Measurements from ENCODE around the gene RUVBL1.

Gene RUVBL1

DNA sequence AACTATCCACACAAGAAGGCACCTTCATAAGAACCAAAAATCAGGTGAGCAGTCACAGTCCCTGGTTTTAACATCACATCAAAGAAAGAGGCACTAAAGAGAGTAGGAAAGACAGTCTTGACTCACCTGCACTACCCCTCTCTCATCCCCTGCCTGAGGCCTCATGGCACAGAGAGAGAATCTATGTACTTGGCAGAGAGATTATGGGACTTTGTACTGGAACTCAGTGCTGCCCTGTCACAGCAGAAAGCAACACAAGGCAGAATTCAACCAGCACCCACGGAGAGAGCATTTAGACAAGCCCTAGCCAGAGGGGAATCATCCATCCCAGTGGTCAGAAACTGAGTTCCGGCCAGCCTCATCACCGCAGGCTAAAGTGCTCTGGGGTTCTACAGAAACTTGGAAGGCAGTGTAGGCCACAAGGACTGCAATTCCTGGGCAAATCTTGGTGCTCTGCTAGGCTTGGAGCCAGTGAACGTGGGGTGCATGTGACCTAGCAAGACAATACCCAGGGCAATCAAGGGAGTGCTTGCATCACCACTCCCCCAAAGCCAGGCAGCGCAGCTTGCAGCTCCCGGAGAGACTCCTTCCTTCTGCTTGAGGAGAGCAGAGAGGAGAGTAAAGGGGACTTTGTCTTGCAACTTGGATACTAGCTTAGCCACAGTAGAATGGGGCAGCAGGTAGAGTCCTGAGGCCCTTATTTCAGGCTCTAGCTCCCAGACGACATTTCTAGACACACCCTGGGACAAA, 8.5 kb upstream of the RUVBL1 start:
- no peak for DNase-seq

DNA sequence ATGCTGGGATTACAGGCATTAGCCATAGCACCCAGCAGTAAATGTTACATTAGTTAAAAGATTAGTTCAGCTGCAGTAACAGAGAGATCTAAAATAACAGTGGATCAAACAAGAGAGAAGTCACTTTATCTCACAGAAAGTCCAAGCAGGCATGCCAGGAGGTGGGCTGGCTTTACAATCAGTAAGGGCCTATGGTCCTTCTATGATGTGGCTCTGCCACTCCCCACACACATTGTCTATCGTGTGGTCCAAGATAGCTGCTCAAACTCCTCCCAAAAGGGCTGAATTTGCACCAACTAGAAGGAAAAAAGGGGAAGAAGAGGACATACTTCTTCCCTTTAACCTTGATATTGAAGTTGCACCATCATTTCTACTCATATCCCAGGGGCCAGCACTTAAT, 4.6 kb upstream of the RUVBL1 start:
- DNase-seq = no peak

GRCh38 chr3:128127236-128127635, 3.6 kb upstream of the RUVBL1 start:
- DNase-seq = no peak

DNA sequence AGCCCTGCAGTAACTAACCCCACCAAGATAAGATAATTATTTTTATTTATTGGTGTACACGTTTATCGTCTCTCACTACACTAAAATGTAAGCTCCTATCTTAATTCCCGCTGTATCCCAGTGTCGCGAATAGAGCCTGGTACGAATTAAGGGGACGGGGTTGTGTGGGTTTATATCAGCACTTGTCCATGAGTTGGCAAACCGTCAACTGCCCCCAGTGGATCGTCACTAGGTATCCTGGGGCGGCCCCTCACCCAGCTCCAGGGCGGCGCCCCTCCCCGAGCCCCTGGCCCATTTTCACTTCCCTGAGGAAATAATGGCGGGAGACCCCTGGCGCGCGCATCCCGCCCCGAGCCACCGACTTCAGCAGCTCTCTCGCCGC, 465 bp downstream of the RUVBL1 start:
- DNase-seq = no peak

DNA sequence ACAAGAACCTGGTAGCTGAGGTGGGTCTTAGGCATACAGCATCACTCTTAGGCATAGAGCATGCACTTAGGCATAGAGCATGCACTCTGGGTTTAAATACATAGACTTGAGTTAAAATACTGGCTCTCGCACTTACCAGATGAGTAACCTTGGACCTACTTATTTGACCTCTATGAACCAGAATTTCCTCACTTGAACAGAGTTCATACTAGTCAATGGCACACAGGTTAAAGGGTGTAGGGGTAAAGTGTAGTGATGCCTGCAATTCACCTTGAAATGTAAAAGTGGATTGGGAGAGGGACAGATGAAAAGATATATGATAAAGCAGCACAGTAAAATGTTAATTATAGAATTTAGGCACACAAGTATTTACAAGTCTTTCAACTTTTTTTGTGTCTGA, 1.6 kb downstream of the RUVBL1 start:
- DNase-seq = no peak

- DNase-seq = no peak
Measured at GRCh38 chr3:128113817-128114794, 9.5 kb downstream of the RUVBL1 start.

DNA sequence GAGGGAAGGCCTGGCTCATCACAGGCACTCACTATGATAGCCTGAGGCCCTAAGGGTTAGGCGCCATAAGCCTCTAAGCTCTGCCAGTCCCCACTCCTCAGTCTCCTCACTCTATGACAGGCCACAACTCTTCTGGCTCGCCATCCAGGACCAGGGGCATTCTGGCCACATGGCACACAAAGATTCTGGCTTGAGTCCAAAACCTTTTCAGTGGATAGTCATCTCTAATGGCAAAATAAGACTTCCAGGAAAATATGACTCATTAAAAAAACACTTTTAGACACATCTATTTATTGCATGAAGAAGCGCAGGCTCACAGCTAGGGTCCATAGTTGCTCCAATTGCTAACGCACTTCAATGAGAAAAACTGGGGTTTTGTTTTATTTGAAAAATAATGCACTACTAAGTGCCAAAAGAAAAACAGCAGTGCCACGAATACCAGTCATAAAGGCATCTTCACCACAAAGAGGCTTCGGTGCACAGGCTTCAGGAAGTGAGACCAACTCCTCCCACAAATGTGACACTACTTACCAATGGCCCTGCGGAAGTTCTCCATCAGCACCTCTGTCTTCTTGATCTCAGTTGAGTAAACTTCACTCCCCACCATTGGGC, 11.1 kb downstream of the RUVBL1 start:
- peak; percentile 94 for DNase-seq

DNA sequence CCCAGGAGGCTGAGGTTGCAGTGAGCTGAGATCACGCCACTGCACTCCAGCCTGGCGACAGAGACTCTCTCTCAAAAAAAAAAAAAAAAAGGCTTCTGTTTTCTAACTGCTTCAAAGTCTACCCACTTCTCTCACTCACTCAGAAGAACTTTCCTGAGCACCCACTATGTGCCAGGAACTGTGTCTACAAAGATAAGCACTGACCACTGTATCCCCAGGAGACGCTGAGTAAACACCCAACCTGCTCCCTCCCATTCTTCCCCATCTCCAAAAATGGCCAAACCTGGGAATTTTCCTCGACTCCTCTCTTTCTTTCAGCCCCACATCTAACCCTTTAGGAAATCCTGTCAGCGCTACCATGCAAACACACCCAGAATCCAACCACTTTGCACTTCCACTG, 12.5 kb downstream of the RUVBL1 start:
- DNase-seq = no peak

- DNase-seq = no peak
Measured at GRCh38 chr3:128107834-128108233, 15.8 kb downstream of the RUVBL1 start.

GRCh38 chr3:128103136-128103676, 20.4 kb downstream of the RUVBL1 start:
- no peak for DNase-seq

GRCh38 chr3:128100638-128101037, 23.0 kb downstream of the RUVBL1 start:
- no peak for DNase-seq

DNA sequence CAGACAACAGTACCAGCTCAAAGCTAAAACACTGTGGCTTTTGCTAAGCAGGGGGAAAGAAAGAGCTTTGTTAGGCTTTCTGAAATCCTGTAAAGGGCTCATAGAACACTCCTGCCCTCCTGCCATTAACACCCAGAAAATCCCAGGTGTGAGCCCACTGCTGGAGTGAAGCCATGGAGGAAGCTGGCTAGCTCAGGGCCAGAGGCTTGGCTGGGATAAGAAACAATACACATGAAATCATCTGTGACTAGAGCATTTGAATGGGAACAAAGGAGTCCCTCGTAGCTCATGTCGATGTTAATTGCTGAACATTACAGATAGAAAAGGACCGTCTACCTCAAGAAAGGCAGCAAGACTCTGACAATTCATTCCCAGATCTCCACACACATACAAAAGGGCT, 23.5 kb downstream of the RUVBL1 start:
- no peak for DNase-seq

GRCh38 chr3:128098234-128098633, 25.4 kb downstream of the RUVBL1 start:
- no peak for DNase-seq

GRCh38 chr3:128095222-128095703, 28.3 kb downstream of the RUVBL1 start:
- DNase-seq = peak; percentile 86

GRCh38 chr3:128094295-128095151, 29.1 kb downstream of the RUVBL1 start:
- peak; percentile 52 for DNase-seq

- DNase-seq = no peak
Measured at GRCh38 chr3:128091586-128091985, 32.0 kb downstream of the RUVBL1 start.

DNA sequence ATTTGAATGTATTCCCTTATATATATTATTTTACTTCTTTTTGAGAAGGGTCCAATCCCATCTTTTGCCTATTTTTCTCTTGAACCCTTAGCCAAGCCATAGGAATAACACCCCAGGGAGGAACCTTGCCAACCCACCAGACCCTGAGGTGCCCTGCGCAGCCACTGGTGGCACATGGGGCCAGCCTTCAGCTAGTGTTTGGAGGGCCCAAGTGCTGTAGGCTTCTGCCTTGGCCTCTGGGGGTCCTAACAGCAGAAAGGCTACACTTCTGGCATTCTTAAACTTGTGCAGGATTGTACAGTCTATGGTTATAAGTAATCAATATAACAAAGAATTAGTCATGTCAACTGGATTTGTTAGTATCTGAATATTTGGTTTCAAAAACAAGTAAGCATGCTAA, 34.5 kb downstream of the RUVBL1 start:
- no peak for DNase-seq

DNA sequence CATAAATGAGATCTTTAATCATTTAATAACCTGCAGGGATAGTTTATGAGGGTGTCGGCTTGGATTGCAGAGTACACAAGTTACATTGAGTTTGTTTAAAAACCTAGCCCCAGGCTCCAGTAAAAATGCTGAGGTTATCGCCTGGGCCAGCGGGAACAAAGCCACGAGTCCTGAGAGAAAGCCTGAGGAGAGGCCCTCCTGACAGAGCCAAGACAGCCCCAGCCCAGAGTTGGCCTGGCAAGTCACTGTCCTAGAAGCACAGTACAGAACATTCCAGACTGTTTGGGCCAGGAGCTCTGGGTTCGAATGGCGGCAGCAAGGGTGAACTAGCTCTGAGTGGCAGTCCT, 39.0 kb downstream of the RUVBL1 start:
- no peak for DNase-seq

GRCh38 chr3:128083980-128084674, 39.5 kb downstream of the RUVBL1 start:
- DNase-seq = no peak

DNA sequence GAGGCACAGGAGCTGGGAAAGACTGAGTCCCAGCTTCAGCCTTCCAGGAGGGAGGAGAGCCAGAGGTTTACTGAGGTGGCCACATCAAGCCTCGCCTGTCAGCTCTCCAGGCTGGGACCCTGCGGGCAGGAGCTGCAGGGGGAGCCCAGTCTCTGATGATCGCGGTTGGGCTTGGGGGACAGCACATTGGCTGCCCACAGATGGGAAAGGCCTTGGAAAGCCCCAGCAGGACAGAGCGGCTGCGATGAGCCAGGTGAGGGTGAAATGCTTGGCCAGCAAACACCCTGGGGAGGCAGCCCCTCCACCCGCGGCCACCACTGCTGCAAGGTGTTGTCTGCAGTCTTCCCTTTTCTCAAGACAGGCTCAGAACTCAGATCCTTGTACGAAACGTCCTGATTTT, 40.2 kb downstream of the RUVBL1 start:
- DNase-seq = no peak

GRCh38 chr3:128082546-128082945, 41.1 kb downstream of the RUVBL1 start:
- no peak for DNase-seq

- peak; percentile 68 for DNase-seq
Measured at GRCh38 chr3:128081846-128082245, 41.8 kb downstream of the RUVBL1 start.

Data from EL (cell line).